NCI-H2196 (cell line): Measurements from ENCODE around the gene SPPL2B.
"Not testable (repeated sequence)": the region's sequence is repeated elsewhere in the genome, so short reads cannot be mapped to it uniquely, and the experiment has no call there.

Source experiments
- DNase-seq: peaks from one replicate; lab custom pipeline; 2025; ENCODE audit not compliant: unreplicated experiment; lab: John Stamatoyannopoulos, UW

Gene SPPL2B, protein sequence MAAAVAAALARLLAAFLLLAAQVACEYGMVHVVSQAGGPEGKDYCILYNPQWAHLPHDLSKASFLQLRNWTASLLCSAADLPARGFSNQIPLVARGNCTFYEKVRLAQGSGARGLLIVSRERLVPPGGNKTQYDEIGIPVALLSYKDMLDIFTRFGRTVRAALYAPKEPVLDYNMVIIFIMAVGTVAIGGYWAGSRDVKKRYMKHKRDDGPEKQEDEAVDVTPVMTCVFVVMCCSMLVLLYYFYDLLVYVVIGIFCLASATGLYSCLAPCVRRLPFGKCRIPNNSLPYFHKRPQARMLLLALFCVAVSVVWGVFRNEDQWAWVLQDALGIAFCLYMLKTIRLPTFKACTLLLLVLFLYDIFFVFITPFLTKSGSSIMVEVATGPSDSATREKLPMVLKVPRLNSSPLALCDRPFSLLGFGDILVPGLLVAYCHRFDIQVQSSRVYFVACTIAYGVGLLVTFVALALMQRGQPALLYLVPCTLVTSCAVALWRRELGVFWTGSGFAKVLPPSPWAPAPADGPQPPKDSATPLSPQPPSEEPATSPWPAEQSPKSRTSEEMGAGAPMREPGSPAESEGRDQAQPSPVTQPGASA

GRCh38 chr19:2328401-2329148 is at the start of gene SPPL2B, which contains the start of gene LSM7:
Gene SPPL2B (plus strand): TSS chr19:2328684. CDS start chr19:2328710, 26 bp downstream.
Gene LSM7 (minus strand): TSS chr19:2328586. CDS start chr19:2328566, 20 bp downstream.
- peak; percentile 93 for DNase-seq

DNA sequence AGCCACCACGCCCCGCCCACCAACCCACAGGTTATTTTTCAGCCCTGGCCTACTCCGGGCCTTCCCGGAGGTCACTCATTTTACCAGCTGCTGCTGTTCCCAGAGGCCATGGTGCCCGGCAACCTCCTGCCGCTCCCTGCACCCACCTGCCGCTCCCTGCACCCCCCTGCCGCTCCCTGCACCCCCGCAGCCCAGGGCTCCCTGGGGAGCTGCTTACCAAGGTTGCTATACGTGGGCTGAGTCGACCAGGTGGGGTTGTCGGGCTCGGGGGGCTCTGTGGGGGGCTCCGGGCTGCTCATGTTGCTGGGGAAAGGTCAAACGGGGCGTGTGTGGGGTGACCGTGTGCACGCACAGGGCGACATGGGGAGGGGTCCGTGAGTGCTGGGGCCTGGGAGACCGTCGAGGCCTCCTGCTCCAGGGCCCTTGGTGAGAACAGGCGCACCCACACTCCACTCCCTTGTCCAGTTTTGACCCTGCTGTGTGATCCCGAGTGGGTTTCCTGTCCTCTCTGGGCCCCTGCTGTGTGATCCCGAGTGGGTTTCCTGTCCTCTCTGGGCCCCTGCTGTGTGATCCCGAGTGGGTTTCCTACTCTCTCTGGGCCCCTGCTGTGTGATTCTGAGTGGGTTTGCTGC is 47.7 kb upstream of the SPPL2B start:
- no peak for DNase-seq

DNA sequence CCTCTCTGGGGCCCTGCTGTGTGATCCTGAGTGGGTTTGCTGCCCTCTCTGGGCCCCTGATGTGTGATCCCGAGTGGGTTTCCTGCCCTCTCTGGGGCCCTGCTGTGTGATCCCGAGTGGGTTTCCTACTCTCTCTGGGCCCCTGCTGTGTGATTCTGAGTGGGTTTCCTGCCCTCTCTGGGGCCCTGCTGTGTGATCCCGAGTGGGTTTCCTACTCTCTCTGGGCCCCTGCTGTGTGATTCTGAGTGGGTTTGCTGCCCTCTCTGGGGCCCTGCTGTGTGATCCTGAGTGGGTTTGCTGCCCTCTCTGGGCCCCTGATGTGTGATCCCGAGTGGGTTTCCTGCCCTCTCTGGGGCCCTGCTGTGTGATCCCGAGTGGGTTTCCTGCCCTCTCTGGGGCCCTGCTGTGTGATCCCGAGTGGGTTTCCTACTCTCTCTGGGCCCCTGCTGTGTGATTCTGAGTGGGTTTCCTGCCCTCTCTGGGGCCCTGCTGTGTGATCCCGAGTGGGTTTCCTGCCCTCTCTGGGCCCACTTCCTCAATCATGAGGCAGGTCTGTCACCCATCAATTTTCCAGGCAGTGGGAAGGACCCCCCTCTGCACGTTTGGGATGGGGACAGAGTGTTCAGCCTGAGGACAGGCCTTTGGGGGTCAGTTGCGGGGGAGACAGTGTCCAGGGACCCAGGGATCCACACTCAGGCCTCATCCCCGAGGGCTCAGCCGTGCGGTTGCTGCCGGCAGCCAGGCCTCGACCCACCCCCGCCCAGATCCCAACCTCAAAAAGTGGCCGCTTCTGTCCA is 47.0 kb upstream of the SPPL2B start:
- DNase-seq, result not testable (repeated sequence)

GRCh38 chr19:2282062-2282861 is 46.2 kb upstream of the SPPL2B start, which contains the start of gene PEAK3:
Gene PEAK3 (minus strand): TSS chr19:2282175. CDS start chr19:2280931, 1,244 bp downstream.
- DNase-seq, result no peak

- DNase-seq, result no peak
These were observed 45.6 kb upstream of the SPPL2B start for GRCh38 chr19:2282862-2283237.

GRCh38 chr19:2283835-2284507 is 44.5 kb upstream of the SPPL2B start:
- DNase-seq, result no peak

- DNase-seq, result no peak
These were observed 41.9 kb upstream of the SPPL2B start for GRCh38 chr19:2286402-2287140.

- no peak for DNase-seq
These were observed 40.7 kb upstream of the SPPL2B start for GRCh38 chr19:2287585-2288337.

- DNase-seq, result no peak
These were observed 40.1 kb upstream of the SPPL2B start for GRCh38 chr19:2288338-2288817.

GRCh38 chr19:2288818-2289713 is 39.4 kb upstream of the SPPL2B start:
- DNase-seq, result no peak

DNA sequence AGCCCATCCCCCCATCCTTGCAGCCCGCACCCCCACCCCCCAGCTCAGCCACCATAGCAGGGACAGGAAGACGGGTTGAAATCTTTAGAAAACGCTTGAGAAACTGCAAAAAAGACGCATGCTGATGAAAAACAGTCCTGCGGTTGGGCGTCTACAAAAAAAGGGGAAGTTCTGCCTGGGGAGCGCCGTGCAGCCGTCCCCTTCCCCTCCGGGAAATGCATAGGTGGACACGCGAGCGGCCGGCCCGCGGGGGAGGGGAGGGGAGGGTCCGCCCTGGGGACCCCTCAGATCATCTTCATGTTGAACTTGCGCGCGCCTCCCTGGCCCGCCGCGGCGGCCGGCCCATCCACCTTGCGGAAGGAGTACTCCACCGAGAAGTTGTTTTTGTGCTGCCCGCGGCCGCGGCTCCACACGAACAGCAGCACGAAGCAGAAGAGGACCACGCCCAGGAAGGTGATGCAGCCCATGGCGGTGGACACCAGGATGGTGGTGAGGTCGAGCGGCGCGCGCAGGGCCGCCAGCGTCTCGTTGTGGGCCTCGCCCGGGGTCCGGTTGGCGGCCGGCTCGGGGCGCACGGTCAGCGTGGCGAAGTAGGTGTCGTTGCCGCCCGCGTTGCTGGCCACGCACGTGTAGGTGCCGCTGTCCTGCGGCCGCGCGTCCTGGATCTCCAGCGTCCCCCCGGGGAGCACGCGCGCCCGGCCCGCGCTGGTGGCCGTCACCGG is 38.6 kb upstream of the SPPL2B start:
- DNase-seq, result no peak

- DNase-seq, result peak; percentile 39
These were observed 37.9 kb upstream of the SPPL2B start for GRCh38 chr19:2290441-2291184.

GRCh38 chr19:2291185-2291751 is 37.2 kb upstream of the SPPL2B start:
- peak; percentile 54 for DNase-seq

DNA sequence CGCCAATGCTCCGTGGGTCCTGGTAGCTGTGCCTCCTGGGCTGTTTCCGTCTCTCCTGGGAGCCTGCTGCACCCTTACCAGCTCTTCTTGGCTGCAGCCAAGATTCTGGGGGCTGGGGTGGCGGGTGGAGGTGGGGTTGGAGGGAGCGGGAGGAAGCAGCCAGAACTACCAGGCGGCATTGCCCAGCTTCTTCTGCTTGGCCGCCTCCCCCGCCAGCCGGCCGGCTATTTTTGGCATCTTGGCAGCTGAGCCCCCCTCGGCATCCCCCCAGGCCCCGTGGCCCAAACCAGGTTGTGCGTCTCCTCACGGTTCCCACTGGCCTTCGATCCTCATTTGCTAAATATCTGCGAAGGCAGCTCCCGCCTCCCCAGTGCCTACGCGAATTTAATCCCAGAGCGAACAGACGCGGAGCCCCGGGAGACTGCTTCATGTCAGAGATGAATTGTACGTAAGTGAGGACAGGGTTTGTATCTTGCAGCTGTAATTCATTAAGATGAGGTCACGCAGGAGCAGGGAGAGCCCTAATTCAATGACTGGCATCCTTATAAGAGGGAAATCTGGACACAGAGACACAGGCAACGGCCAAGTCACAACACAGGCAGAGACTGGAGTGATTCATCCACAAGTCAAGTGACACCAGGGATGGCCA is 33.7 kb upstream of the SPPL2B start:
- DNase-seq, result no peak
